ENCODE results near the gene CREB3L4.

CREB3L4 gene

DNA sequence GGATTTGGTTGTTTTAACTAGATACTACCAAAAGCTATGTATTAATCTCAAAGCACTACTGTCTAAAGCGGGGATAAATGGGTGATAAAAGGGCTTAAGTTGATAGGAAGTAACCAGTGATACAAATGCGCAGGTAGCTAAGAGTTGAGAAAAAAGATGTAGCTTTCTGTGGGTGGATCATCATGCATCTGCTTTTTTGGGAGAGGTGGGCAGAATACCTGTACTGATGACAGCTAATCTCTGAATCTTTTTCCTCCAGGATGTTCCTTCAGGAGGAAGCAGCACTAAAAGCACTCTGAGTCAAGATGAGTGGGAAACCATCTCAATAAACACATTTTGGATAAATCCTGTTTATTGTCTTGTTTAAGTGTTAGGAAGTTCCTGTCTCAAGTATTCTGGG is 24.1 kb downstream of the CREB3L4 start:
- no peak for ATAC-seq
- TF ChIP-seq, protein P1, sequence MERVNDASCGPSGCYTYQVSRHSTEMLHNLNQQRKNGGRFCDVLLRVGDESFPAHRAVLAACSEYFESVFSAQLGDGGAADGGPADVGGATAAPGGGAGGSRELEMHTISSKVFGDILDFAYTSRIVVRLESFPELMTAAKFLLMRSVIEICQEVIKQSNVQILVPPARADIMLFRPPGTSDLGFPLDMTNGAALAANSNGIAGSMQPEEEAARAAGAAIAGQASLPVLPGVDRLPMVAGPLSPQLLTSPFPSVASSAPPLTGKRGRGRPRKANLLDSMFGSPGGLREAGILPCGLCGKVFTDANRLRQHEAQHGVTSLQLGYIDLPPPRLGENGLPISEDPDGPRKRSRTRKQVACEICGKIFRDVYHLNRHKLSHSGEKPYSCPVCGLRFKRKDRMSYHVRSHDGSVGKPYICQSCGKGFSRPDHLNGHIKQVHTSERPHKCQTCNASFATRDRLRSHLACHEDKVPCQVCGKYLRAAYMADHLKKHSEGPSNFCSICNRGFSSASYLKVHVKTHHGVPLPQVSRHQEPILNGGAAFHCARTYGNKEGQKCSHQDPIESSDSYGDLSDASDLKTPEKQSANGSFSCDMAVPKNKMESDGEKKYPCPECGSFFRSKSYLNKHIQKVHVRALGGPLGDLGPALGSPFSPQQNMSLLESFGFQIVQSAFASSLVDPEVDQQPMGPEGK (CRISPR knock-in tag; IDR thresholded peaks at IDR 0.05; ENCODE audit: borderline replicate concordance) = no peak
- no peak for TF ChIP-seq ZFP30 (CRISPR knock-in tag; IDR thresholded peaks at IDR 0.05)
- TF ChIP-seq ARNTL (CRISPR knock-in tag; IDR thresholded peaks at IDR 0.05; ENCODE audit: borderline replicate concordance, low read depth) = no peak
- TF ChIP-seq ZNF70 (CRISPR knock-in tag; IDR thresholded peaks at IDR 0.05) = no peak
- TF ChIP-seq, protein P2, sequence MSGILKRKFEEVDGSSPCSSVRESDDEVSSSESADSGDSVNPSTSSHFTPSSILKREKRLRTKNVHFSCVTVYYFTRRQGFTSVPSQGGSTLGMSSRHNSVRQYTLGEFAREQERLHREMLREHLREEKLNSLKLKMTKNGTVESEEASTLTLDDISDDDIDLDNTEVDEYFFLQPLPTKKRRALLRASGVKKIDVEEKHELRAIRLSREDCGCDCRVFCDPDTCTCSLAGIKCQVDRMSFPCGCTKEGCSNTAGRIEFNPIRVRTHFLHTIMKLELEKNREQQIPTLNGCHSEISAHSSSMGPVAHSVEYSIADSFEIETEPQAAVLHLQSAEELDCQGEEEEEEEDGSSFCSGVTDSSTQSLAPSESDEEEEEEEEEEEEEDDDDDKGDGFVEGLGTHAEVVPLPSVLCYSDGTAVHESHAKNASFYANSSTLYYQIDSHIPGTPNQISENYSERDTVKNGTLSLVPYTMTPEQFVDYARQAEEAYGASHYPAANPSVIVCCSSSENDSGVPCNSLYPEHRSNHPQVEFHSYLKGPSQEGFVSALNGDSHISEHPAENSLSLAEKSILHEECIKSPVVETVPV (CRISPR knock-in tag; IDR thresholded peaks at IDR 0.05) = no peak
- no peak for TF ChIP-seq TOX (CRISPR knock-in tag; IDR thresholded peaks at IDR 0.05; ENCODE audit: borderline replicate concordance)
- TF ChIP-seq ZNF8 (CRISPR knock-in tag; IDR thresholded peaks at IDR 0.05) = no peak

DNA sequence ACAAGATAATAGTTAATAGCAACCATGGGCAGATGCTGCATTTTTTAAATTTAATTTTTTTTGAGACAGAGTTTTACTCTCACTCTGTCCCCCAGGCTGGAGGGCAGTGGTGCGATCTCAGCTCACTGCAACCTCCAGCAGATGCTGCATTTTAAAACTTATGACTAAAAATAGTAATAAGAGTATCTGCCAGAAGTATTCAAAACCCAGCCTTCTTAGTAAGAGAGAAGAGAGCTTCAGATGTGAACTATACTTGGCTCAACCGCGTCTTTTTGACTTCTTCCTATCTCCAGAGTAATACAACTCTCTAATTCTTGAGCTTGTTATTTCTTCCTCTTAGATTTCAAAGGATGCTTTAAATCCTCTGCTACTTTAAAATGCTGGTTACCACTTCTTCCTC is 27.5 kb downstream of the CREB3L4 start:
- TF ChIP-seq TOX (CRISPR knock-in tag; IDR thresholded peaks at IDR 0.05; ENCODE audit: borderline replicate concordance) (no peak), ZNF70 (CRISPR knock-in tag; IDR thresholded peaks at IDR 0.05) (no peak), CSDC2 (CRISPR knock-in tag; IDR thresholded peaks at IDR 0.05) (no peak)
- TF ChIP-seq, protein P3, sequence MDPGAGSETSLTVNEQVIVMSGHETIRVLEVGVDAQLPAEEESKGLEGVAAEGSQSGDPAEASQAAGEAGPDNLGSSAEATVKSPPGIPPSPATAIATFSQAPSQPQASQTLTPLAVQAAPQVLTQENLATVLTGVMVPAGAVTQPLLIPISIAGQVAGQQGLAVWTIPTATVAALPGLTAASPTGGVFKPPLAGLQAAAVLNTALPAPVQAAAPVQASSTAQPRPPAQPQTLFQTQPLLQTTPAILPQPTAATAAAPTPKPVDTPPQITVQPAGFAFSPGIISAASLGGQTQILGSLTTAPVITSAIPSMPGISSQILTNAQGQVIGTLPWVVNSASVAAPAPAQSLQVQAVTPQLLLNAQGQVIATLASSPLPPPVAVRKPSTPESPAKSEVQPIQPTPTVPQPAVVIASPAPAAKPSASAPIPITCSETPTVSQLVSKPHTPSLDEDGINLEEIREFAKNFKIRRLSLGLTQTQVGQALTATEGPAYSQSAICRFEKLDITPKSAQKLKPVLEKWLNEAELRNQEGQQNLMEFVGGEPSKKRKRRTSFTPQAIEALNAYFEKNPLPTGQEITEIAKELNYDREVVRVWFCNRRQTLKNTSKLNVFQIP (CRISPR knock-in tag; IDR thresholded peaks at IDR 0.05; ENCODE audit: borderline replicate concordance, low read depth) = no peak
- TF ChIP-seq, protein P2 (CRISPR knock-in tag; IDR thresholded peaks at IDR 0.05) = no peak
- TF ChIP-seq, protein P1 (CRISPR knock-in tag; IDR thresholded peaks at IDR 0.05; ENCODE audit: borderline replicate concordance) = no peak
- ATAC-seq = no peak

DNA sequence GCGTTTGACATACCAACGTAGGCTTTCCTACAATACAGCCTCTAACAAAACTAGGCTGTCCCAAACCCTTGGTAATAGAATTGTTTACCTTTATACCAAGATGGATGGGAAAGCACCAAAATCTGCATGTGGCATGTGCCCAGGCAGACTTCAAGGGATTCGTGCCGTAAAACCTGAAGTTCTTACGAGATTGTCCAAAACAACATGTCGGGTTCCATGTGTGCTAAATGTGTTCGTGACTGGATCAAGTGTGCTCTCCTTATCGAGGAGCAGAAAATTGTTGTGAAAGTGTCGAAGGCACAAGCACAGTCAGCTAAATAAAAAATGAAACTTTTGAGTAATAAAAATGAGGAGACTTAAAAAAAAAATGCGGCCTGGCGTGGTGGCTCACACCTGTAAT is 27.9 kb downstream of the CREB3L4 start:
- no peak for ATAC-seq
- TF ChIP-seq ISL1 (CRISPR knock-in tag; IDR thresholded peaks at IDR 0.05) (no peak), CSDC2 (CRISPR knock-in tag; IDR thresholded peaks at IDR 0.05) (no peak), TCF4 (CRISPR knock-in tag; IDR thresholded peaks at IDR 0.05; ENCODE audit: borderline replicate concordance) (no peak), OSR1 (CRISPR knock-in tag; IDR thresholded peaks at IDR 0.05) (no peak), TOX (CRISPR knock-in tag; IDR thresholded peaks at IDR 0.05; ENCODE audit: borderline replicate concordance) (no peak), ZNF8 (CRISPR knock-in tag; IDR thresholded peaks at IDR 0.05) (no peak), RARB (CRISPR knock-in tag; IDR thresholded peaks at IDR 0.05) (no peak), ZNF70 (CRISPR knock-in tag; IDR thresholded peaks at IDR 0.05) (no peak), GLIS3 (CRISPR knock-in tag; IDR thresholded peaks at IDR 0.05) (no peak), ESRRG (CRISPR knock-in tag; IDR thresholded peaks at IDR 0.05) (no peak), PPARA (CRISPR knock-in tag; IDR thresholded peaks at IDR 0.05; ENCODE audit: borderline replicate concordance) (no peak), SNAI2 (CRISPR knock-in tag; IDR thresholded peaks at IDR 0.05) (no peak), BACH2 (CRISPR knock-in tag; IDR thresholded peaks at IDR 0.05; ENCODE audit: borderline replicate concordance) (no peak)
- TF ChIP-seq, protein P4, sequence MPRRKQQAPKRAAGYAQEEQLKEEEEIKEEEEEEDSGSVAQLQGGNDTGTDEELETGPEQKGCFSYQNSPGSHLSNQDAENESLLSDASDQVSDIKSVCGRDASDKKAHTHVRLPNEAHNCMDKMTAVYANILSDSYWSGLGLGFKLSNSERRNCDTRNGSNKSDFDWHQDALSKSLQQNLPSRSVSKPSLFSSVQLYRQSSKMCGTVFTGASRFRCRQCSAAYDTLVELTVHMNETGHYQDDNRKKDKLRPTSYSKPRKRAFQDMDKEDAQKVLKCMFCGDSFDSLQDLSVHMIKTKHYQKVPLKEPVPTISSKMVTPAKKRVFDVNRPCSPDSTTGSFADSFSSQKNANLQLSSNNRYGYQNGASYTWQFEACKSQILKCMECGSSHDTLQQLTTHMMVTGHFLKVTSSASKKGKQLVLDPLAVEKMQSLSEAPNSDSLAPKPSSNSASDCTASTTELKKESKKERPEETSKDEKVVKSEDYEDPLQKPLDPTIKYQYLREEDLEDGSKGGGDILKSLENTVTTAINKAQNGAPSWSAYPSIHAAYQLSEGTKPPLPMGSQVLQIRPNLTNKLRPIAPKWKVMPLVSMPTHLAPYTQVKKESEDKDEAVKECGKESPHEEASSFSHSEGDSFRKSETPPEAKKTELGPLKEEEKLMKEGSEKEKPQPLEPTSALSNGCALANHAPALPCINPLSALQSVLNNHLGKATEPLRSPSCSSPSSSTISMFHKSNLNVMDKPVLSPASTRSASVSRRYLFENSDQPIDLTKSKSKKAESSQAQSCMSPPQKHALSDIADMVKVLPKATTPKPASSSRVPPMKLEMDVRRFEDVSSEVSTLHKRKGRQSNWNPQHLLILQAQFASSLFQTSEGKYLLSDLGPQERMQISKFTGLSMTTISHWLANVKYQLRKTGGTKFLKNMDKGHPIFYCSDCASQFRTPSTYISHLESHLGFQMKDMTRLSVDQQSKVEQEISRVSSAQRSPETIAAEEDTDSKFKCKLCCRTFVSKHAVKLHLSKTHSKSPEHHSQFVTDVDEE (CRISPR knock-in tag; IDR thresholded peaks at IDR 0.05) = no peak
- TF ChIP-seq, protein P3 (CRISPR knock-in tag; IDR thresholded peaks at IDR 0.05; ENCODE audit: borderline replicate concordance, low read depth) = no peak
- TF ChIP-seq, protein P1 (CRISPR knock-in tag; IDR thresholded peaks at IDR 0.05; ENCODE audit: borderline replicate concordance) = no peak
- TF ChIP-seq, protein P2 (CRISPR knock-in tag; IDR thresholded peaks at IDR 0.05) = no peak

Measured in SK-N-SH treated with all-trans-retinoic acid at 6 μM for 48 hours (cell line).